ENCODE data around the gene SMAD7.

GRCh38 chr18:48902856-48903601, 47.7 kb downstream of the SMAD7 start:
- TF ChIP-seq CTCF (IDR thresholded peaks at IDR 0.05): no peak
- no peak for TF ChIP-seq EP300 (IDR thresholded peaks at IDR 0.05)
- no peak for TF ChIP-seq POLR2A (IDR thresholded peaks at IDR 0.05)
- TF ChIP-seq POLR2AphosphoS5 (IDR thresholded peaks at IDR 0.05): no peak
